Subcutaneous abdominal adipose tissue (tissue), 5 donors: ENCODE data around the gene TRAP1.

Experiments used
- H3K27ac ChIP-seq: one replicate; pipeline ENCODE4 v1.7.0; 2013; ENCODE audit warnings: low read depth, mild to moderate bottlenecking, inconsistent platforms, low read length, moderate library complexity
- H3K27me3 ChIP-seq, 5 donors: one replicate each; pipeline ENCODE4 v1.7.0; 2013; ENCODE audit warnings: low read length in 5 of 5, inconsistent platforms in 1 of 5; ENCODE audit not compliant: control insufficient read depth in 5 of 5, insufficient read depth in 4 of 5
- H3K36me3 ChIP-seq, 5 donors: one replicate each; pipeline ENCODE4 v1.7.0; 2013; ENCODE audit warnings: low read length in 5 of 5; ENCODE audit not compliant: control insufficient read depth in 5 of 5, insufficient read depth in 5 of 5
- H3K4me1 ChIP-seq, 5 donors: one replicate each; pipeline ENCODE4 v1.7.0; 2013; ENCODE audit warnings: low read length in 5 of 5, mild to moderate bottlenecking in 3 of 5, moderate library complexity in 1 of 5; ENCODE audit not compliant: control insufficient read depth in 5 of 5, insufficient read depth in 5 of 5
- H3K4me3 ChIP-seq, 5 donors: one replicate each; pipeline ENCODE4 v1.7.0; 2013; ENCODE audit warnings: low read length in 5 of 5, low read depth in 1 of 5
- H3K9ac ChIP-seq, 5 donors: one replicate each; pipeline ENCODE4 v1.7.0; 2013; ENCODE audit warnings: low read length in 5 of 5, mild to moderate bottlenecking in 4 of 5, moderate library complexity in 3 of 5
- H3K9me3 ChIP-seq, 5 donors: one replicate each; pipeline ENCODE4 v1.7.0; 2013; ENCODE audit warnings: low read length in 5 of 5; ENCODE audit not compliant: control insufficient read depth in 5 of 5
- donor health status: healthy.
- donor health status: healthy.
- donor health status: healthy.
- donor health status: healthy.
- donor health status: healthy.

TRAP1 gene

DNA sequence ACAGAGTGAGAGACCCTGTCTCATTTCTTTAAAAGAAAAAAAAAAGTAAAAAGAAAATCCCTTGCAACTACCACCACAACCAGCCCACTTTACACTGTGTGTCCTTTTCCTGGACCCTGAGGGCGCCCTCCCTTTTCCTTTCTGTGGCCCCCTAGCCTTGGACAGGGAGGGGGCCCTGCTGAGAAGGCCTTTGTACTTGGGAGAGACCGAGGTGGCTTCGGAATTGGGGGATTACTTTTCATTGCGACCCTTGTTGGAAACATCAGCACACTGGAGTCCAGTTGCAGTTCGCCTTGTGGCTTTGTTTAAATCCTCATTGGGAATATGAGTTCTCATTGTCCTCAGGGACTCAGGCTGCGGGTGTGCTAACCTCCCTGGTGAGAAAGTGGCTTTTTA lies 72.2 kb downstream of the TRAP1 start:
- Histone ChIP-seq H3K4me3 (no peak overlapping the region), H3K36me3 (peaks cover 0 to 40% (median 19%) of the 10 kb centered on the region in 5 donors), H3K9me3 (no peaks in the 10 kb centered on the region), H3K27me3 (no peaks in the 10 kb centered on the region), H3K27ac (no peak overlapping the region), H3K4me1 (no peaks in the 10 kb centered on the region), H3K9ac (no peak overlapping the region)

DNA sequence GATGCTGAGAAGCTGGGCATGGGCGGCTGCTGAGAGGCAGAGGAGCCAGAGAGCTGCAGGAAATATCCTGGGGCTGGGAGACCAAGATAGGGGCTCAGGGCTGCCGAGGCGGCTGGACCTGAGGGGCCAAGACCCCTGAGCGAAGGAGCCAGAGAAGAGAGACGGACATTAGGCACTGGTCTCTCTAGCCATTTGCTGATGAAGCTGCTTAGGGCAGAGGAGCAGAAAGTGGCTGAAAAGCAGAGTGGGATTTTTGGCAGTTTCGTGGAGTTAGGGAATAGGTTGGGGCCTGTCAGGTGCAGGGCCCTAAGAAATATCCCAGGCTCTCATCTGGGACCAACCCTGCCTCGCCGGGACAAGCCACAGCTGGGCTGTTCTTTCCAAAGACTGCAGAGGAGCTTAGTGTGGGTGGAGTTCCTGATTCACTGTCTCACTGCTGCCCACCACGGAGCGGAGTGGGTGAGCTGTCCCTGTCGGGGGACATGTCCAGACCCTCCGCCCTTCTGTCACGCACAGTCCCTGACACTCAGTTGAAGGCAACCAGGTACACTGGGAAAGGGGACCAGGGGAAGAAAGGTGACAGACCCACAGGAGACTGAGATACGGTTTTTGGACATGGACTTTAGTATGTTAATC lies 74.1 kb downstream of the TRAP1 start:
- Histone ChIP-seq H3K4me3 (no peak overlapping the region), H3K9ac (no peak overlapping the region), H3K36me3 (peaks cover 0 to 40% (median 19%) of the 10 kb centered on the region in 5 donors), H3K27me3 (no peaks in the 10 kb centered on the region), H3K4me1 (no peaks in the 10 kb centered on the region), H3K9me3 (no peaks in the 10 kb centered on the region), H3K27ac (no peak overlapping the region)

- Histone ChIP-seq H3K27me3 (no peaks in the 10 kb centered on the region), H3K4me1 (peaks cover 0 to 2% (median 0%) of the 10 kb centered on the region in 5 donors), H3K27ac (no peak overlapping the region), H3K9ac (no peak overlapping the region), H3K36me3 (peaks cover 0 to 40% (median 19%) of the 10 kb centered on the region in 5 donors), H3K4me3 (no peak overlapping the region), H3K9me3 (no peaks in the 10 kb centered on the region)
These were observed 74.8 kb downstream of the TRAP1 start for GRCh38 chr16:3642397-3643094.

- no peak overlapping the region for H3K27ac ChIP-seq
- no peaks in the 10 kb centered on the region for H3K27me3 ChIP-seq
- H3K4me1 ChIP-seq = peaks cover 0 to 6% (median 3%) of the 10 kb centered on the region in 5 donors
- no peaks in the 10 kb centered on the region for H3K9me3 ChIP-seq
- no peak overlapping the region for H3K4me3 ChIP-seq
- H3K36me3 ChIP-seq = peaks cover 0 to 40% (median 19%) of the 10 kb centered on the region in 5 donors
- H3K9ac ChIP-seq = no peak overlapping the region
These were observed 75.4 kb downstream of the TRAP1 start for GRCh38 chr16:3641801-3642396.

DNA sequence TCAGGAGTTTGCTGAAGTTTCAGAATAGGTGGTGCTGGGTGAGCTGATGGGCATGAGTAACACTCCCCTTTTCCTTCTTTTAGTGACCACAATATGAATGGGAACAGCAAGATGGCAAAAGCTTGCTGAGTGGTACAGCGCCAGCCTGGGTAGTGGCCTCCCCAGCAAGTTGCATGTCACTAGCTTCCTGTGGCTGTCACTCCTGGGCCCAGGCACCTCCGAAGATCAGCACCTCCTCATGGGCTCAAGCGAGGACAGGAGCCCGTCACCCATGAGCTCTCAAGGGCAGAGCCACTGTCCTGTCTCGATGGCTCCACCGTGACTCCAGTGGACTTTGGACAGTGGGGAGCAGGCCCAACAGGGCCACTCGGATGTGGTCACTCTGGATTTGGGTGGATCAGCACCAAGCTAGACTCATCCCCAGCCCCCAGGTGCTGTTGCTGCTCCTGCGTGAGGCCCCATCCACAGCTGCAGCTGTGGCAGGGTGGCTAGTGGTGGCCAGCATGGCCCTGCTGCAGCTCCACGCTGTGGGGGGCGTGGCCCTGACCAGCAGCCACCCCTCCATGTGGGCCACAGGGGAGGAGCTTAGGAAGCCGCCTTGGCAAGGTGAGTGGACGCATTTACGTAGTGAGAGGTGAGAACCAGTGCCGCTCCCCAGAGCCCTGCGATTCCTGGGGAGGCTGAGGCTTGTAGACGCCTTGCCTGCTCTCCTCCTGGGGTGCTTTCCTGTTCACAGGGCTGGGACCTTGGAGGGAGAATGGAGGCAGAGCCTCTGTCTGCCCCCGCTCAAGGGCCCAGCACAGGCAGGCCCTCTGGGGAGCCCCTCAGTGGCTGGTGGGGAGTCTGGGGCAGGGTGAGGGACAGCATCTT lies 76.5 kb downstream of the TRAP1 start:
- Histone ChIP-seq H3K4me1 (peaks cover 0 to 6% (median 3%) of the 10 kb centered on the region in 5 donors), H3K36me3 (peaks cover 0 to 40% (median 19%) of the 10 kb centered on the region in 5 donors), H3K27ac (no peak overlapping the region), H3K9ac (no peak overlapping the region), H3K4me3 (no peak overlapping the region), H3K27me3 (no peaks in the 10 kb centered on the region), H3K9me3 (no peaks in the 10 kb centered on the region)

DNA sequence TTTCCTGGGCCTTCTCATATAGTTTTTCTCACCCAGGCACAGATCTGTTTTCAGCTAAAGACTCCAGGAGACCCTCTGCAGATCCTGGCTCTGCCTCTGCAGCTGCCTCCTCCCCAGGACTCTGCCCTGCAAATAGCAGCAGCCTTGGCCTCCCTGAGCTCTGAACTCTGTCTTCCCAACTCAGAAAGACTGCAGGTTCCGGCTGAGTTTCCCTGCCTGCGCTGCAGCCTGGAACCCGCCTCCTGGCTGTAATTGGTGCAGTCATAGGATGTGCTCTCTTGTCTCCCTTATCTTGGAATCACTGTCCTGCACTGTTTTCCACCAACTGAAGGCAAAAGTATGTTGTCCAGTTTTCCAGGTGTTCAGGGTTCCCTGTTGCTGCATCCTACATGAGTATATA lies 77.1 kb downstream of the TRAP1 start:
- H3K9me3 ChIP-seq = no peaks in the 10 kb centered on the region
- H3K27ac ChIP-seq = no peak overlapping the region
- no peak overlapping the region for H3K9ac ChIP-seq
- peaks cover 0 to 6% (median 3%) of the 10 kb centered on the region in 5 donors for H3K4me1 ChIP-seq
- H3K4me3 ChIP-seq = no peak overlapping the region
- H3K36me3 ChIP-seq = peaks cover 0 to 35% (median 19%) of the 10 kb centered on the region in 5 donors
- no peaks in the 10 kb centered on the region for H3K27me3 ChIP-seq

DNA sequence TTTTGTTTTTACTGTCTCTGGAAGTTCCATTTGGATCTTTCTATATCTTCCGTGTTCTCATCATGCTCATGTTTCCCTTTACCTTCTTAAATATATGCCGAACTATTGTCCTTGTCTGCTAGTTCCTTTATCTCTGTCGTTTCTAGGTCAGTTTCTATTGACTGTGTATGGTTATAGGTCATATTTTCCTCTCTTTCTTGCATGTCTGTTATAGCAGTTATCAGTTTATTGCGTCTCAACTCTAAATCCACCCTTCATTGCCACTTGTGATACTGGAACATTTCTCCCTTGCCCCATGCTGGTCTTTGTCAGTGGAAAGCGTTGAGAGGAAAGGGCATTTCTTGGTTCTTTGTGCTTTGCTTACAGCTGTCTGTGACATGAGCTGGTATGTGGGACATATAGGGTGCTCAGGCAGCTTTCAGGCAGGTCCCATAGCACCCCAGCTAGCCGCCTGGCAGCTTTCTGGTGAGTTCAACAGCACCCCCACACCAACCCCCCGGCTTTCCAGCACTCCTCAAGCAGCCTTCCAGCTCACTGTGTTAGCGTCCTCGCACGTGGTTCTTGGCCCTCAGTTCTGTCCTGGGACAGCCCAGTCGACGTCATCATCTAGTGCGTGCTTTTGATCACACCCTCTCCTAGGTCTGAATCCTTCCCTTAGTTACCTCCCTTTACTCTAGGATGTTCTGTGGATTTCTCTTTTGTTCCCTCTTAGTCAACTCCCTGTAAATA lies 78.2 kb downstream of the TRAP1 start:
- peaks cover 0 to 6% (median 3%) of the 10 kb centered on the region in 5 donors for H3K4me1 ChIP-seq
- no peak overlapping the region for H3K27ac ChIP-seq
- H3K36me3 ChIP-seq = peaks cover 0 to 32% (median 19%) of the 10 kb centered on the region in 5 donors
- H3K27me3 ChIP-seq = no peaks in the 10 kb centered on the region
- no peak overlapping the region for H3K4me3 ChIP-seq
- H3K9me3 ChIP-seq = no peaks in the 10 kb centered on the region
- no peak overlapping the region for H3K9ac ChIP-seq

DNA sequence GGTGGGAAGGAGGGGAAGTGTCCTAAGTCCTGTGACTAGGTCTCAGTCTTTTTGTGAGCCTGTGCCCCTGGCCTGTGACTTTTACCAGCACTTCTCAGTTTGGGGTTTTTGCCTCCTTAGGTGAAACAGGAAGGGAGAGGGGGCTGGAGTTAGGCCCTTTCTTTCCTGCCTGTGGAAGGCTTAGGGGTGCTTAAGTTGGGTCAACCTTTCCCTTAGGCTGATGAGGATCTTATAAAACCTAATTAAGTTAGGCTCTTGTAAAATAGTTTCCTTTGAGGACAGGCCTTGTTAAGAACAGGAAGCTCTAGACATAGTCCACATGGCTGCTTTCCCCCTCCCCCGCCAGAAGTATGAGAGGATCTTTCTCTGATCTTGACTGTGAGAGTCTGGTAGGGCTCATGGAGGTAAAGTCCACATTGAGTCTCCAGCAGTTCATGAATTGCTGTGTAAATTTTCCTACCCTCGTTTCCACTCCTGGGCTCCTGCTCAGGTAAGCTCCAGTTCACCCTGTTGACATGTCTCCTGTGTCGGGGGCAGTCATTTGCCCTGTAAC lies 79.9 kb downstream of the TRAP1 start:
- peaks cover 0 to 6% (median 3%) of the 10 kb centered on the region in 5 donors for H3K4me1 ChIP-seq
- peaks cover 0 to 22% (median 13%) of the 10 kb centered on the region in 5 donors for H3K36me3 ChIP-seq
- H3K4me3 ChIP-seq = no peak overlapping the region
- no peak overlapping the region for H3K27ac ChIP-seq
- no peaks in the 10 kb centered on the region for H3K9me3 ChIP-seq
- no peaks in the 10 kb centered on the region for H3K27me3 ChIP-seq
- peak overlapping the region in 1 of 5 donors; percentile 45 for H3K9ac ChIP-seq
